ENCODE results near the gene ORC5. TPM values are rescaled to one million over a fixed set of nuclear protein-coding genes. Genes with fewer than 3 reads are reported as not detected.

ORC5 gene
- total and polyA plus RNA-seq, 2 experiments from 2014 or later, result 10.9 to 89.0 TPM

GRCh38 chr7:104149822-104150221, 58.0 kb downstream of the ORC5 start:
- no peak overlapping the region for H3K4me3 Mint-ChIP-seq

More at GRCh38 chr7:104149822-104150221, 58.0 kb downstream of the ORC5 start:
- Histone ChIP-seq H3K4me1 (ENCODE audit: insufficient read depth) (no peaks in the 10 kb centered on the region), H3K4me2 (no peak overlapping the region), H2AFZ (no peak overlapping the region), H3K79me2 (replicated peaks; ENCODE audit: insufficient read depth) (no peaks in the 10 kb centered on the region), H3K36me3 (ENCODE audit: insufficient read depth) (no peaks in the 10 kb centered on the region), H3F3A (replicated peaks; ENCODE audit: low read depth) (no peaks in the 10 kb centered on the region), H3K27ac (ENCODE audit: low read depth) (no peak overlapping the region), H3K27me3 (ENCODE audit: insufficient read depth) (no peaks in the 10 kb centered on the region), H3K4me3 (no peak overlapping the region), H3K9me2 (ENCODE audit: insufficient read depth) (no peaks in the 10 kb centered on the region), H4K20me1 (replicated peaks; ENCODE audit: insufficient read depth) (no peaks in the 10 kb centered on the region)
- ATAC-seq, result no peak
- H3K9me3 Mint-ChIP-seq, result no peaks in the 10 kb centered on the region
- TF ChIP-seq CTCF (conservative IDR thresholded peaks at IDR 0.05; ENCODE audit: low read depth in 2 of 2) (no peak), REST (IDR thresholded peaks at IDR 0.05; ENCODE audit: unreplicated experiment) (no peak), ZNF331 (CRISPR knock-in tag; IDR thresholded peaks at IDR 0.05; ENCODE audit: low read depth) (no peak), STAT1 (IDR thresholded peaks at IDR 0.05; ENCODE audit: unreplicated experiment) (no peak), POLR2AphosphoS5 (IDR thresholded peaks at IDR 0.05; ENCODE audit: low read depth) (no peak), NANOG (IDR thresholded peaks at IDR 0.05; ENCODE audit: borderline replicate concordance) (no peak)
- DNase-seq (ENCODE audit: low spot score), result no peak
- no peaks in the 10 kb centered on the region; the same call in 2 of the 3 replicates for H3K36me3 Mint-ChIP-seq (ENCODE audit: low read depth)
- H3K27me3 Mint-ChIP-seq (ENCODE audit: insufficient read depth, low read depth, poor library complexity), result no peaks in the 10 kb centered on the region
- no peak overlapping the region for H3K27ac Mint-ChIP-seq
- no peaks in the 10 kb centered on the region for H3K4me1 Mint-ChIP-seq
